Hindlimb muscle (tissue), 1 donor: Measurements from ENCODE around the gene KIF16B. TPM values are rescaled to one million over a fixed set of nuclear protein-coding genes. Genes with fewer than 3 reads are reported as not detected.
"Not testable (repeated sequence)": the region's sequence is repeated elsewhere in the genome, so short reads cannot be mapped to it uniquely, and the experiment has no call there.

Experiments
- DNase-seq: peaks from one replicate; pipeline ENCODE4 v3.0.0-alpha.2; 2013
- polyA plus RNA-seq: library from polyadenylated mRNA; unstranded; fragments of 120-200 nt; gene quantifications from one replicate; pipeline ENCODE4 v1.2.1, GENCODE V29; 2013; ENCODE audit not compliant: insufficient read length

The KIF16B gene
- polyA plus RNA-seq, 1 donor = 35.1 TPM

- no peak for DNase-seq
These were observed 21.2 kb downstream of the KIF16B start for GRCh38 chr20:16552015-16552414.

- DNase-seq = no peak
These were observed 21.6 kb downstream of the KIF16B start for GRCh38 chr20:16551607-16552006.

- DNase-seq = no peak
These were observed 25.1 kb downstream of the KIF16B start for GRCh38 chr20:16548068-16548672.

- no peak for DNase-seq
These were observed 28.3 kb downstream of the KIF16B start for GRCh38 chr20:16544949-16545348.

GRCh38 chr20:16542477-16542876 is 30.8 kb downstream of the KIF16B start:
- DNase-seq = no peak

DNA sequence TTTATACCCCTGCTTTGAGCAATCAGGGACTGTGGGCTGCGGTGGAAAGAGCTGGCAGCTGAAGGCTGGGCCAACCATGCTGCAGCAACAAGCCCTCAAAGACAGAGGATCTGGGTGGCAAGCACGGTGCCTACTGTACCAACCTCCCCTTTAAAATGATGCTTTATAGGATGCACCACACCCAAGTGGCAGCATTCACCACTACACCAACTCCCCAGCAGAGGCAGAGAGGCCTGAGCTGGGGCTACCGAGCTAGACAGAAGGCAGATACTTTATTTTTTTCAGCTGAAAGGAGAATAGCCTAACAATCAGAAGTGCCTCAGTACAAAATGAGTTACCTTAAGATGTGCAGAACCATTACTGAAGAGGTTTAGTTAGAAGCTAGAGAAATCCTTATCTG is 31.4 kb downstream of the KIF16B start:
- no peak for DNase-seq

DNA sequence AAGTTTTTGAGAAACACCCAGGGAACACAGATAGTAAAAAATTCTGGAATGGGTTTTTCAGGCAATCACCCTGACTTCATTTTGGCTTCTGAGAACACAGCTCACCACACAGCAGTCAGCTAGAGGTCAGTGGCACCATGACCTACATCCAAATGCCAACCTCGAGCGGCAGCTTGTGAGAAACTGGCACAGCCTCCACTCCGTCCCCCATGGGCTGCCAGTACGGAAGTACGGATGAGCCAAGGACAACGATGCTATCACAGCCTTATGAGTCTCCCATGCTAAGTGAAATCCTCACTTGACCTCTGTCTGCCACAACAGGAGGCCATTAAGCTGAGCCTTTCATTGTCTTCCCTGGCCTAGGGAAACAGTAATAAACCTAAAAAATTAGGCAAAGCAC is 32.0 kb downstream of the KIF16B start:
- DNase-seq = no peak

- no peak for DNase-seq
These were observed 33.8 kb downstream of the KIF16B start for GRCh38 chr20:16539280-16540021.

DNA sequence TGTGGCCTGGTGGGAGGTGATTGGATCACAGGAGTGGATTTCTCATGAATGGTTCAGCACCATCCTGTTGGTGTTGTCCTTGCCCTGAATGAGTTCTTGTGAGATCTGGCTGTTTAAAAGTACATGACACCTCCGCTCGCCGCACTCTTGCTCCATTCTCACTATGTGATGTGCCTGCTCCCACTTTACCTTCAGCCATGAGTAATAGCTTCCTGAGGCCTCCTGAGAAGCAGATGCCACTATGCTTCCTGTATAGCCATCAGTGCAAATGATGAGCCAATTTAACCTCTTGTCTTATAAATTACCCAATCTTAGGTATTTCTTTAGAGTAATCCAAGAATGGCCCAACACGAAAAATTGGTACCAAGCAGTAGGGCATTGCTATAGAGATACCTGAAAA is 34.5 kb downstream of the KIF16B start:
- no peak for DNase-seq

- DNase-seq = no peak
These were observed 35.3 kb downstream of the KIF16B start for GRCh38 chr20:16537918-16538317.

GRCh38 chr20:16537025-16537665 is 36.1 kb downstream of the KIF16B start:
- no peak for DNase-seq

- no peak for DNase-seq
These were observed 38.0 kb downstream of the KIF16B start for GRCh38 chr20:16535277-16535676.

DNA sequence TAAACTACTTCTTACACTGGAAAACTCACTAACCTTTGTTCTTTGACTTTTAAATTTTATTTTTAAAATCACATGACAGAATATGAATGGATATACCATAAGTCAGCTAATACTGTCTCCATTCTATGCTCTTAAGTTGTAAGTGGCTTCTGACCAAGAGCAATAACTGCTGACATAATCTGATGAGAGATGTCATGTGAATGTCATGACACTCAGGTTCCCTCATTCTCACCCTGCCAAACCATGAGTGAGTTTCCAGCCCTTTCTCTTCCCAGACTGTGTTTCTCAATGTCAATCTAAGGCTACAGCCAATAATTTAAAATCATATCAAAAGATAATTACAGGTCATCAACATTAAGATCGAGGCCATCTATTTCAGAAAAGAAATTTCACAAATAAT is 39.7 kb downstream of the KIF16B start:
- no peak for DNase-seq

DNA sequence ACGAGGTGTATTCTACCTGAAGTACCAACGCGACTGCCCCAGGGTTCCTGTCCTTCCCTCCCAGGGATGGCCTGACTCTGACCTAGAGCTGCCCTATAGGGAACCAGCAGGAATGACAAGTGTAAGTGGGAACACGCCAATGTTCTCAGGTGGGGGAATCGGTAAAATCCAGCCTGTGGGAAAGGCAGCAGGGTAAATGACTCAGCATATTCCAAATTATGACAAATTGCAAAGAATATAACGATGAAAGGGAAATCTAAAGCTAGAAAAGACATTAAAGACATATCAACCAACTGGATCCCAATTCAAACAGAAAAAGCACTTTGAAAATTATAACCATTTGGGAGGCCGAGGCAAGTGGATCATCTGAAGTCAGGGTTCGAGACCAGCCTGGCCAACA is 41.8 kb downstream of the KIF16B start:
- no peak for DNase-seq

DNA sequence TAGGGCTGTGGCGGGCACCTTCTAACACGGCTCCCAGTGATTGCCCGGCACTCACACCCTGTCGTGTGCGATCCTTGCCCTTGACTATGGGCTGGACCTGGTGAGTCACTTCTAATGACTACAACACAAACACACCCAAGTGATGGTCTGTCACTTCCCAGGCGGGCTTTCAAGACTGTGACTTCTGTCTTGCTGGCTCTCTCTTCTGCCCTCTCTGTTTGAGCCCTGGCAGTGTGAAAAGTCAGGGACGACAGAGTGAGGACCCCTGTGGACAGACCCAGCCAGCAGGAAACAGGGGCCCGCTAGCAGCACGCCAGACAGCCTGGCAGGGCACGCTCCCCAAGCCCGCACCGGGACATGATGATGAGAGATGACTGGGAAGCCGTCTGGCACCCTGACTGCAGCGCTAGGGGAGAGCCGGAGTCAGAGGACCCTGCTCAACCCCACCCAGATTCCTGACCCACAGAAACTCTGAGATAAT is 43.0 kb downstream of the KIF16B start:
- DNase-seq = no peak

DNA sequence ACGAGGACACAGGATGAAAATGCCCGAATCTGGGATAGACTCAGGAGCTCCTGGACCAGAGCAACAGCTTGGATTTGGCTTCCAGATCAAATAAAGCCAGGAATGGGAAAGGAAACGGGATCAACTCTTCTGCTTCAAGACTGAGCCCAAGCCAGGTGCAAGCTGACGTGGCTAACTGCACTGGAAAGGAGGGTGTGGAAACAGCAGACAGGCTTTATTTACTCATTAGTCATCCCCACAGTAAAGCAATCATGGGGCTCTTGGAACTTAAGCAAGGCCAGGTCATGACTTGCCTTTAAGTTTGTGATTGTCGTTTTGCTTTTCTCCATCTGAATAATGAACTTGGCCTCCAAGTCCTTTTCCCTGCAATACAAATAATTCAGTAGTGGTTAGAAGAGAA is 45.2 kb downstream of the KIF16B start:
- peak; percentile 18 for DNase-seq

- DNase-seq = no peak
These were observed 45.8 kb downstream of the KIF16B start for GRCh38 chr20:16527438-16527837.

- DNase-seq = no peak
These were observed 46.5 kb downstream of the KIF16B start for GRCh38 chr20:16526433-16527380.

DNA sequence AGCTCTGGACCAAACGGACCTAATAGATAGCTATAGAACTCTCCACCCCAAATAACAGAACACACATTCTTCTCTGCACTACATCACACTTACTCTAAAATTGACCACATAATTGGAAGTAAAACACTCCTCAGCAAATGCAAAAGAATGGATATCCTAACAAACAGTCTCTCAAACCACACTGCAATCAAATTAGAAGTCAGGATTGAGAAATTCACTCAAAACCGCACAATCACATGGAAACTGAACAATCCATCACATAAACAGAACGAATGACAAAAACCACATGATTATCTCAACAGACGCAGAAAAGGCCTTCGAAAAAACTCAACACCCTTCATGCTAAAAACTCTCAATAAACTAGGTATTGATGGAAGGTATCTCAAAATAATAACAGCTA is 50.6 kb downstream of the KIF16B start:
- not testable (repeated sequence) for DNase-seq

DNA sequence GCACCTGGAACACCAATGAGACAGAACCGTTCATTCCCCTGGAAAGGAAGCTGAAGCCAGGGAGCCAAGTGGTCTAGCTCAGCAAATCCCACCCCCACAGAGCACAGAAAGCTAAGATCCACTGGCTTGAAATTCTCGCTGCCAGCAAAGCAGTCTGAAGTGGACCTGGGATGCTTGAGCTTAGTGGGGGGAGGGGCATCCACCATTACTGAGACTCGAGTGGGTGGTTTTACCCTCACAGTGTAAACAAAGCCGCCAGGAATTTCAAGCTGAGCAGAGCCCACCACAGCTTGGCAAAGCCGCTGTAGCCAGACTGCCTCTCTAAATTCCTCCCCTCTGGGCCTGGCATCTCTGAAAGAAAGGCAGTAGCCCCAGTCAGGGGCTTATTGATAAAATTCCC is 53.1 kb downstream of the KIF16B start:
- DNase-seq = no peak

- not testable (repeated sequence) for DNase-seq
These were observed 53.6 kb downstream of the KIF16B start for GRCh38 chr20:16519673-16520072.

DNA sequence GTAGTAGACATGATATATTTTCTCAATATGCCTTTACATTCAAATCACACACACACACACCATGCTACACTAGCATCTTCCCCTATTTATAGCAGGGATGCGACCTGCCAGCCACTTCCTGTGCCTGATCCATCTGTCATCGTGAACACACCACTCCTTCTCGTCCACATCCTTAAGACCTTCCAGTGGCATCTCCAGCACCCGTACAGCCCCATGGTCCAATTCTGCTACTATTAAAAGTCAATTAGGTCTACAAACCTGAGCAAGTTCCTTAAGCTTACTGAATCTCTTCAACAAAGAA is 54.5 kb downstream of the KIF16B start:
- no peak for DNase-seq
